H9 (cell line): ENCODE measurements around the gene TNFRSF11A. TPM values are rescaled to one million over a fixed set of nuclear protein-coding genes. Genes with fewer than 3 reads are reported as not detected.

Experiments used
- DNase-seq: peaks from one replicate; pipeline ENCODE4 v3.0.0-alpha.2; 2017
- H2AFZ ChIP-seq: one replicate; pipeline ENCODE4 v1.6.1; 2013; ENCODE audit warnings: mild to moderate bottlenecking, low read length, control low read depth, moderate library complexity
- H2AK5ac ChIP-seq: 2 replicates; pipeline ENCODE4 v1.6.1; 2013; ENCODE audit warnings: low read length, control low read depth, mixed read lengths; ENCODE audit not compliant: insufficient read length
- H2BK120ac ChIP-seq: one replicate; pipeline ENCODE4 v1.6.1; 2013; ENCODE audit warnings: low read depth, mild to moderate bottlenecking, low read length, control low read depth, inconsistent platforms; ENCODE audit not compliant: poor library complexity, severe bottlenecking
- H2BK12ac ChIP-seq: 2 replicates; pipeline ENCODE4 v1.6.1; 2013; ENCODE audit warnings: low read length, control low read depth, mixed read lengths, low read depth; ENCODE audit not compliant: insufficient read length
- H2BK15ac ChIP-seq: 2 replicates; pipeline ENCODE4 v1.6.1; 2013; ENCODE audit warnings: low read depth, low read length, control low read depth
- H2BK20ac ChIP-seq: one replicate; pipeline ENCODE4 v1.6.1; 2013; ENCODE audit warnings: low read depth, mild to moderate bottlenecking, low read length, control low read depth, inconsistent platforms; ENCODE audit not compliant: poor library complexity, severe bottlenecking
- H2BK5ac ChIP-seq: 2 replicates; pipeline ENCODE4 v1.6.1; 2013; ENCODE audit warnings: low read length, control low read depth, mixed read lengths; ENCODE audit not compliant: insufficient read length
- H3K14ac ChIP-seq: 2 replicates; pipeline ENCODE4 v1.6.1; 2013; ENCODE audit warnings: low read length, control low read depth; ENCODE audit not compliant: insufficient read depth
- H3K18ac ChIP-seq: 2 replicates; pipeline ENCODE4 v1.6.1; 2013; ENCODE audit warnings: low read depth, mild to moderate bottlenecking, mixed read lengths, low read length, control low read depth; ENCODE audit not compliant: insufficient read length
- H3K23ac ChIP-seq: 2 replicates; pipeline ENCODE4 v1.6.1; 2013; ENCODE audit warnings: low read length, control low read depth, mixed read lengths, low read depth; ENCODE audit not compliant: insufficient read length
- H3K23me2 ChIP-seq: 2 replicates; pipeline ENCODE4 v1.6.1; 2013; ENCODE audit warnings: low read depth, mild to moderate bottlenecking, mixed read lengths, low read length, control low read depth; ENCODE audit not compliant: insufficient read length, poor library complexity, severe bottlenecking
- H3K27ac ChIP-seq: 2 replicates; pipeline ENCODE4 v1.5.1; 2013; ENCODE audit warnings: low read length, control low read depth, mixed read lengths, low read depth; ENCODE audit not compliant: insufficient read length
- H3K27me3 ChIP-seq: 2 replicates; pipeline ENCODE4 v1.6.1; 2013; ENCODE audit warnings: low read length, control low read depth, inconsistent platforms; ENCODE audit not compliant: insufficient read depth
- H3K4ac ChIP-seq: 2 replicates; pipeline ENCODE4 v1.6.1; 2013; ENCODE audit warnings: low read depth, mild to moderate bottlenecking, control low read depth, inconsistent platforms, low read length, moderate library complexity
- H3K4me1 ChIP-seq: 2 replicates; pipeline ENCODE4 v1.6.1; 2013; ENCODE audit warnings: low read length, control low read depth, inconsistent platforms; ENCODE audit not compliant: insufficient read depth
- H3K4me2 ChIP-seq: 2 replicates; pipeline ENCODE4 v1.6.1; 2013; ENCODE audit warnings: low read length, control low read depth, mixed read lengths; ENCODE audit not compliant: insufficient read length, insufficient read depth
- H3K56ac ChIP-seq: 2 replicates; pipeline ENCODE4 v1.6.1; 2013; ENCODE audit warnings: low read depth, mild to moderate bottlenecking, mixed read lengths, low read length, control low read depth; ENCODE audit not compliant: insufficient read length
- H3K79me1 ChIP-seq: 2 replicates; pipeline ENCODE4 v1.6.1; 2013; ENCODE audit warnings: low read depth, mild to moderate bottlenecking, moderate library complexity, low read length, control low read depth, inconsistent platforms; ENCODE audit not compliant: insufficient read depth, poor library complexity, severe bottlenecking
- H3K79me2 ChIP-seq: 2 replicates; pipeline ENCODE4 v1.6.1; 2013; ENCODE audit warnings: low read length, control low read depth, inconsistent platforms; ENCODE audit not compliant: insufficient read depth
- H3K9ac ChIP-seq: 2 replicates; pipeline ENCODE4 v1.6.1; 2013; ENCODE audit warnings: low read length, control low read depth, mixed read lengths; ENCODE audit not compliant: insufficient read length; ENCODE audit errors: extremely low read depth
- H3K9me3 ChIP-seq: one replicate; pipeline ENCODE4 v1.6.1; 2013; ENCODE audit warnings: low read depth, low read length, inconsistent platforms; ENCODE audit not compliant: control insufficient read depth
- H3T11ph ChIP-seq: one replicate; pipeline ENCODE4 v1.6.1; 2013; ENCODE audit warnings: mild to moderate bottlenecking, low read length, control low read depth, inconsistent platforms
- H4K20me1 ChIP-seq: one replicate; pipeline ENCODE4 v1.6.1; 2013; ENCODE audit not compliant: control insufficient read depth, insufficient read length, insufficient read depth
- H4K5ac ChIP-seq: 2 replicates; pipeline ENCODE4 v1.6.1; 2013; ENCODE audit warnings: low read depth, mild to moderate bottlenecking, mixed read lengths, low read length, control low read depth; ENCODE audit not compliant: insufficient read length
- H4K8ac ChIP-seq: replicated peaks from 2 replicates; pipeline ENCODE4 v1.6.1; 2013; ENCODE audit warnings: low read length, control low read depth, mixed read lengths, low read depth; ENCODE audit not compliant: insufficient read length
- H4K91ac ChIP-seq: 2 replicates; pipeline ENCODE4 v1.6.1; 2013; ENCODE audit warnings: low read depth, mild to moderate bottlenecking, moderate library complexity, mixed read lengths, low read length, control low read depth; ENCODE audit not compliant: insufficient read length
- H3K27ac Mint-ChIP-seq, 3 experiments: 2 replicates in 2 of 3; 3 replicates in 1 of 3; pipeline ENCODE4 v1.8.0; 2020 to 2021; ENCODE audit warnings: mixed read lengths in 3 of 3, mild to moderate bottlenecking in 1 of 3, moderate library complexity in 1 of 3
- H3K27me3 Mint-ChIP-seq: 2 replicates; pipeline ENCODE4 v1.8.0; 2021; ENCODE audit warnings: low read depth, mild to moderate bottlenecking, moderate library complexity, mixed read lengths
- H3K36me3 Mint-ChIP-seq, 3 experiments: 2 replicates in 2 of 3; 3 replicates in 1 of 3; pipeline ENCODE4 v1.8.0; 2020 to 2021; ENCODE audit warnings: low read depth in 3 of 3, mixed read lengths in 3 of 3; ENCODE audit not compliant: insufficient read depth in 1 of 3
- H3K4me1 Mint-ChIP-seq, 2 experiments: 2 replicates each; pipeline ENCODE4 v1.8.0; 2020; ENCODE audit warnings: mixed read lengths in 2 of 2
- H3K4me3 Mint-ChIP-seq, 2 experiments: 2 replicates in 1 of 2; 3 replicates in 1 of 2; pipeline ENCODE4 v1.8.0; 2020 to 2021; ENCODE audit warnings: mild to moderate bottlenecking in 2 of 2, mixed read lengths in 2 of 2, moderate library complexity in 1 of 2
- H3K9me3 Mint-ChIP-seq, 2 experiments: 2 replicates in 1 of 2; 3 replicates in 1 of 2; pipeline ENCODE4 v1.8.0; 2020; ENCODE audit warnings: mild to moderate bottlenecking in 2 of 2, mixed read lengths in 2 of 2, moderate library complexity in 1 of 2
- WGBS: extraction: QIAGEN DNeasy Blood & Tissue Kit; methylation state at CpG from one replicate; pipeline ENCODE4 v1.1.7; 2013; ENCODE audit warnings: missing lambda C conversion rate, low lambda C conversion rate, mixed read lengths; ENCODE audit not compliant: insufficient read length; ENCODE audit errors: extremely low coverage; 5-methylcytosine and 5-hydroxymethylcytosine counted together
- total RNA-seq: library from RNA; stranded (reverse); gene quantifications from 2 replicates; pipeline ENCODE4 v1.2.1, GENCODE V29; 2021
- TF ChIP-seq, protein P1 (sequence below): fragments of 200-600 bp; sonication (generic); conservative IDR thresholded peaks from 3 replicates; pipeline ENCODE4 v1.8.0; 2021; ENCODE audit warnings: antibody characterized with exemption, mild to moderate bottlenecking

The TNFRSF11A gene
- total RNA-seq, 1 experiment from 2014 or later: 7.8 TPM

DNA sequence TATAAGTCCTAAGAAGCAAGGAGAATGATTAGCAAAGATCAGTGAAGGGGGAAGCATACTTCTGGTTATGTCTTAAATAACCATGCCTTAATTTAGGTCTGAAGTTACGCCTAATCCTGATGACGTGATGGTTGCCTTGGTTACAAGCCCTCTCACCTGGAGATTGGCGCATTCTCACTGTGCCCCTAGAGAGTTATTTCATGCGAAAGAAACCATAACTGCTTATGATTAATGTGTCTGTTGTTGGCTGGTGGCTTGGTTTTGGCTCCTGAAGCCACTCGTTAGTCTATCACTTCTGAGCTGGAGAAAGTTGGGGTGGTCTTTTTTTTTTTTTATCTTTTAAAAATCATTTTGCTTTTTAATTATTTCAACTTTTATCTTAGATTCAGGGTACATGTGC, 47.0 kb downstream of the TNFRSF11A start:
- H4K5ac ChIP-seq: no peak overlapping the region
- no peak overlapping the region for H2AFZ ChIP-seq
- no peaks in the 10 kb centered on the region for H3K27me3 ChIP-seq
- TF ChIP-seq, protein P1, sequence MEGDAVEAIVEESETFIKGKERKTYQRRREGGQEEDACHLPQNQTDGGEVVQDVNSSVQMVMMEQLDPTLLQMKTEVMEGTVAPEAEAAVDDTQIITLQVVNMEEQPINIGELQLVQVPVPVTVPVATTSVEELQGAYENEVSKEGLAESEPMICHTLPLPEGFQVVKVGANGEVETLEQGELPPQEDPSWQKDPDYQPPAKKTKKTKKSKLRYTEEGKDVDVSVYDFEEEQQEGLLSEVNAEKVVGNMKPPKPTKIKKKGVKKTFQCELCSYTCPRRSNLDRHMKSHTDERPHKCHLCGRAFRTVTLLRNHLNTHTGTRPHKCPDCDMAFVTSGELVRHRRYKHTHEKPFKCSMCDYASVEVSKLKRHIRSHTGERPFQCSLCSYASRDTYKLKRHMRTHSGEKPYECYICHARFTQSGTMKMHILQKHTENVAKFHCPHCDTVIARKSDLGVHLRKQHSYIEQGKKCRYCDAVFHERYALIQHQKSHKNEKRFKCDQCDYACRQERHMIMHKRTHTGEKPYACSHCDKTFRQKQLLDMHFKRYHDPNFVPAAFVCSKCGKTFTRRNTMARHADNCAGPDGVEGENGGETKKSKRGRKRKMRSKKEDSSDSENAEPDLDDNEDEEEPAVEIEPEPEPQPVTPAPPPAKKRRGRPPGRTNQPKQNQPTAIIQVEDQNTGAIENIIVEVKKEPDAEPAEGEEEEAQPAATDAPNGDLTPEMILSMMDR: no peak
- no peak for DNase-seq
- H3K9me3 ChIP-seq: no peaks in the 10 kb centered on the region
- H2BK5ac ChIP-seq: no peak overlapping the region
- no peak overlapping the region for H2BK120ac ChIP-seq
- H3K4ac ChIP-seq: no peak overlapping the region
- no peaks in the 10 kb centered on the region for H3K79me1 ChIP-seq
- no peak overlapping the region for H3K23ac ChIP-seq
- Mint-ChIP-seq H3K4me1 (peaks cover 42 to 45% of the 10 kb centered on the region in 2 experiments), H3K9me3 (no peaks in the 10 kb centered on the region), H3K4me3 (no peak overlapping the region), H3K36me3 (peaks cover 7 to 14% (median 9%) of the 10 kb centered on the region in 3 experiments), H3K27me3 (no peaks in the 10 kb centered on the region; the same call in 1 of the 2 replicates), H3K27ac (no peak overlapping the region)
- H3T11ph ChIP-seq: no peak overlapping the region
- H3K18ac ChIP-seq: no peak overlapping the region
- no peaks in the 10 kb centered on the region for H4K20me1 ChIP-seq
- H2BK15ac ChIP-seq: no peak overlapping the region
- no peaks in the 10 kb centered on the region for H3K23me2 ChIP-seq
- H2BK20ac ChIP-seq: no peak overlapping the region
- H3K4me1 ChIP-seq: peaks cover 9% of the 10 kb centered on the region; the same call in 1 of the 2 replicates
- no peak overlapping the region for H4K91ac ChIP-seq
- H4K8ac ChIP-seq: no peak overlapping the region
- H3K4me2 ChIP-seq: no peak overlapping the region
- H3K9ac ChIP-seq: no peak overlapping the region
- no peak overlapping the region for H2AK5ac ChIP-seq
- WGBS: no CpG with 5 or more reads among the region's 5 CpGs
- no peak overlapping the region for H2BK12ac ChIP-seq
- no peak overlapping the region for H3K14ac ChIP-seq
- no peaks in the 10 kb centered on the region for H3K79me2 ChIP-seq
- H3K56ac ChIP-seq: no peak overlapping the region
- no peak overlapping the region for H3K27ac ChIP-seq
